ENCODE data around the gene FLYWCH2. TPM values are rescaled to one million over a fixed set of nuclear protein-coding genes. Genes with fewer than 3 reads are reported as not detected.

The FLYWCH2 gene
- total RNA-seq, 1 donor from 2014 or later = 69.5 TPM

- no peak for DNase-seq (ENCODE audit: low read depth)
- Histone ChIP-seq H3K4me3 (ENCODE audit: low read depth, low read length) (no peak overlapping the region), H3K36me3 (ENCODE audit: control insufficient read depth, insufficient read depth, low read length) (no peaks in the 10 kb centered on the region), H3K27me3 (ENCODE audit: control insufficient read depth, insufficient read depth, low read length) (no peaks in the 10 kb centered on the region)
- TF ChIP-seq CTCF (IDR thresholded peaks at IDR 0.05; ENCODE audit: insufficient read depth, low read length, poor library complexity, severe bottlenecking) = no peak
These were observed 46.1 kb upstream of the FLYWCH2 start for GRCh38 chr16:2836646-2837508.

GRCh38 chr16:2838928-2839327, 44.1 kb upstream of the FLYWCH2 start:
- Histone ChIP-seq H3K27me3 (ENCODE audit: control insufficient read depth, insufficient read depth, low read length) (no peaks in the 10 kb centered on the region), H3K4me3 (ENCODE audit: low read depth, low read length) (no peak overlapping the region), H3K36me3 (ENCODE audit: control insufficient read depth, insufficient read depth, low read length) (no peaks in the 10 kb centered on the region)
- peak; percentile 98 for TF ChIP-seq CTCF (IDR thresholded peaks at IDR 0.05; ENCODE audit: insufficient read depth, low read length, poor library complexity, severe bottlenecking)
- peak; percentile 53 for DNase-seq (ENCODE audit: low read depth)

- H3K36me3 ChIP-seq (ENCODE audit: control insufficient read depth, insufficient read depth, low read length) = no peaks in the 10 kb centered on the region
- DNase-seq (ENCODE audit: low read depth) = no peak
- no peak overlapping the region for H3K4me3 ChIP-seq (ENCODE audit: low read depth, low read length)
- no peak for TF ChIP-seq CTCF (IDR thresholded peaks at IDR 0.05; ENCODE audit: insufficient read depth, low read length, poor library complexity, severe bottlenecking)
- H3K27me3 ChIP-seq (ENCODE audit: control insufficient read depth, insufficient read depth, low read length) = no peaks in the 10 kb centered on the region
These were observed 43.2 kb upstream of the FLYWCH2 start for GRCh38 chr16:2839650-2840450.

- no peak for DNase-seq (ENCODE audit: low read depth)
These were observed 42.1 kb upstream of the FLYWCH2 start for GRCh38 chr16:2840914-2841313.

GRCh38 chr16:2841606-2842339, 41.2 kb upstream of the FLYWCH2 start:
- no peaks in the 10 kb centered on the region for H3K27me3 ChIP-seq (ENCODE audit: control insufficient read depth, insufficient read depth, low read length)
- DNase-seq (ENCODE audit: low read depth) = no peak
- no peak overlapping the region for H3K4me3 ChIP-seq (ENCODE audit: low read depth, low read length)
- no peak for TF ChIP-seq CTCF (IDR thresholded peaks at IDR 0.05; ENCODE audit: insufficient read depth, low read length, poor library complexity, severe bottlenecking)
- no peaks in the 10 kb centered on the region for H3K36me3 ChIP-seq (ENCODE audit: control insufficient read depth, insufficient read depth, low read length)

More at GRCh38 chr16:2840914-2841313, 42.1 kb upstream of the FLYWCH2 start:
- H3K36me3 ChIP-seq (ENCODE audit: control insufficient read depth, insufficient read depth, low read length) = no peaks in the 10 kb centered on the region
- no peak for TF ChIP-seq CTCF (IDR thresholded peaks at IDR 0.05; ENCODE audit: insufficient read depth, low read length, poor library complexity, severe bottlenecking)
- no peaks in the 10 kb centered on the region for H3K27me3 ChIP-seq (ENCODE audit: control insufficient read depth, insufficient read depth, low read length)
- H3K4me3 ChIP-seq (ENCODE audit: low read depth, low read length) = no peak overlapping the region
